Skin of body (tissue), 2 donors: ENCODE results near the gene FAM149A. TPM values are rescaled to one million over a fixed set of nuclear protein-coding genes. Genes with fewer than 3 reads are reported as not detected.

Experiments used
- DNase-seq: peaks from one replicate; lab custom pipeline; 2025; lab: John Stamatoyannopoulos, UW
- total RNA-seq: library from RNA; depleted of rRNA; stranded (reverse); fragments of >200 nt; gene quantifications from one replicate; pipeline ENCODE4 v1.2.3, GENCODE V29; 2014

FAM149A gene
- total RNA-seq, 1 donor from 2014 or later = 5.3 TPM

GRCh38 chr4:186158021-186158813 is 53.7 kb downstream of the FAM149A start:
- no peak for DNase-seq

DNA sequence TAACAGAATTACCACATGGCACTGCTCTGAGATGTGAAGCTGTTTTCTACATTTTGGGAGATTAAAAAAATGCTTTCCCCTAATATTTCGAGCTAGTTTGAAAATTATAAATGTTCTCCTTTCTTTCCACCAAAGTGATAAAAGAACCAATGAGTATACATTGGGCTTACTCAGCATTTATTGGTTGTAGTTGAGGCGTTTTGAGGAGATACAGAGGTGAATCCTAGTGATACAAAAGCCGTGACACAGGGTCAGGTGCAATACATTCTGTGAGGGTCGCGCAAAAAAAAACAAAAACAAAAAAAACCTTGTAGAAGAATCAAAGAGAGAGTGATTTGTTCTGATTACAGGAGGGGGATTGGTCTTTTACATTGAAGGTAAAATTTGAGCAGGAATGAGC is 54.5 kb downstream of the FAM149A start:
- DNase-seq = no peak

- DNase-seq = no peak
Observed at GRCh38 chr4:186159613-186160012, 55.1 kb downstream of the FAM149A start.

- DNase-seq = no peak
Observed at GRCh38 chr4:186161138-186161537, 56.6 kb downstream of the FAM149A start.

- DNase-seq = no peak
Observed at GRCh38 chr4:186166852-186167512, 62.5 kb downstream of the FAM149A start.

- no peak for DNase-seq
Observed at GRCh38 chr4:186167605-186168004, 63.1 kb downstream of the FAM149A start.

- no peak for DNase-seq
Observed at GRCh38 chr4:186168750-186169149, 64.2 kb downstream of the FAM149A start.

GRCh38 chr4:186169333-186169944 is 64.9 kb downstream of the FAM149A start:
- no peak for DNase-seq

DNA sequence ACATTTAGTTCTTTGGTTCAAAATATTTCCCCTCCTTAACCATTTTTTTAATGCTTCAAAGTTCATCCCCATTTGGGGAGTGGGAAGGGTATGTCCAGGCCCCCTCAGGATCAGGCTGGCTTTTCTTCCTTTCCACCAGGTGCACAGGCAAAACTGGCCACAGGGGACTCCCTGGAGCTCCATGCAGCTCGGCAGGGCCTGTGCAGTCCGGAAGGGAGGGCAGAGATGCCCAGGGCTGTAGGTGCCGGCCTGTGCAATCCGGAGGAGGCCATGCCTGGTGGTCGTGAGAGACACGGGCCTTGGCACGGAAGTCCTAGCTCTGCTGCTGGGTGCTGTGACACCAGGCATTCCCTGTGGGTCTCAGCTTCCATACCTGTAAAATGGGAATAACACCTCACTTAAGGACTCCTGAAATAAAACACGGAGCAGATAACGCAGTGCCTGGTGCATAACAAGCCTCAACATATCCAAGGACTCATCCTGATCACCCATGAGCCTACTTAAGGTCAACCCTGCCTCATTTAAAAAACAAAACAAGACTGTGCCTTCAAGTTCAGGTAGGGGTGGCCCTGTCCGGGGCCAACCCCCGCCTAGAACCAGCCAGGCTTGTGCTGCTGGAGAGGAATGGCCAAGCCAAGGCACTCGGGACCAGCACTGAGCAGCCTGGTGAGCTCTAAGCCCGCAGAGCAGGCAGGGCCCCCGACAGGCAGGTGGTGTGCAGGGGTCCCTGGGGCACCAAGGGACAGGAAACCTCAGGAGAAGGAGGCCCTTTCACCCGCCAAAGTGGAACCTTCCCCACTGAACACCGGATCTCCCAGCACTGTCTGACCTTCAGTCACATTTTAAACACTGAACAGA is 65.7 kb downstream of the FAM149A start:
- DNase-seq = no peak

- no peak for DNase-seq
Observed at GRCh38 chr4:186170966-186171365, 66.5 kb downstream of the FAM149A start.

- no peak for DNase-seq
Observed at GRCh38 chr4:186172546-186172945, 68.0 kb downstream of the FAM149A start.

GRCh38 chr4:186188107-186188506 is 83.6 kb downstream of the FAM149A start:
- no peak for DNase-seq

GRCh38 chr4:186189656-186190055 is 85.2 kb downstream of the FAM149A start:
- DNase-seq = no peak

- no peak for DNase-seq
Observed at GRCh38 chr4:186190581-186191199, 86.2 kb downstream of the FAM149A start.

DNA sequence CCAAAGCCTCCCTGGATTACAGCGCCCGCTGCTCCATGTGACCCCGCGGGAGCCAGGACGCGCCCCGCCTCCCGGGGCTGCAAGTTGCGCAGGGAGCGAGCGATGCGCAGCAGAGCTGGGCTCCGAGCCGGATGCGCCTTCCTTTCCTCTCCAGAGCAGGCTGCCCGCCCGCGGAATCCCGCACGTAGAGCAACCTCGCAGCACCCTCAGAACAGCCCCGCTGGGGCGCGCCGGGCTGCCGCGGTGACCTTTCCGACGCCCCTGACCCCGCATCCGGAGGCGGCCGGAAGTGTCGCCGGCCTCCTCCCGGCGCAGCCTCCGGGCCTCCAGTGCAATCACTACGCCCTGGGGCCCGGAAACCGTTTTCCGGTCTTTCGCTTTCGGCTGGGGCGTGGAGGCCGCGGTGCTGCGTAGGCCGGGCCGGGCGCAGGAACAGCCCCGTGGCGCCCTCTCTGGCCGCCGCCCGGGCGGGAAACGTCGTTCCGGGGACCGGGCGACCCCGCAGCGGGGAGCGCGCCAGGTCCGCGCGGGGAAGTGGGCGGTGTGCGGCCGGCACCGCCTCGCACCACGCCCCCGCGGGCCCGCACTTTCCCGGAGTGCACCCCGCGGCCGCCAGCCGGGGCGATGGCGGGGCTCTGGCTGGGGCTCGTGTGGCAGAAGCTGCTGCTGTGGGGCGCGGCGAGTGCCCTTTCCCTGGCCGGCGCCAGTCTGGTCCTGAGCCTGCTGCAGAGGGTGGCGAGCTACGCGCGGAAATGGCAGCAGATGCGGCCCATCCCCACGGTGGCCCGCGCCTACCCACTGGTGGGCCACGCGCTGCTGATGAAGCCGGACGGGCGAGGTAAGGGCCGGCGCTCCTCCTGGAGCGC is 86.9 kb downstream of the FAM149A start, which contains the start of gene CYP4V2:
CYP4V2 (plus strand) TSS at position 368 of the 866 bp plus-strand sequence; CDS start at position 625, 257 bp downstream.
- DNase-seq = peak; percentile 50

DNA sequence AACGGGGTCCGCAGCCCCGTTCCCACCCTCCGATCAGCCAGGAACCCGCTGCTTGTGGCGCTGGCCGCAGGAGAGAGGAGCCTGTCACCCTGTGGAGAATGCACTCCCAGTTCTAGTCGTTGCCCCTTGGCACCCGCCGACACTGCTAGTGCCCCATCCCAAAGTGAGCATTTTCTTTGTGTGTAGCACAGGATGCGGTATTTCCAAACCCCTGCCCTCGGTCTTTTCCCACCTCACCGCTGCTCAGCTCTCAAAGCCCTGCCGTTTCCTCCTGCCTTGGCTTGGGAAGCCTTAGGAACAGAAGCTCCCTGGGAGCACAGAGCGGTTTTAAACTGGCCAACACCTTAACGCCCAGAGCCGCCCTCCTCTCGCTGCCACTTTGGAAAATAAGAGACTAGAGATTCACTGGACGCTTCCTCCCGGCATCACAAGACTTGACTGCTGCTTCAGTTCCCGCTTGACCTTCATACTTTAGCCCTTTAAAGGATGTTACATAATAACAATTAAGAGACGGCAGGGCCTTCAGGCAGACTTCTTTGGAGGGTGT is 87.6 kb downstream of the FAM149A start:
- DNase-seq = no peak

DNA sequence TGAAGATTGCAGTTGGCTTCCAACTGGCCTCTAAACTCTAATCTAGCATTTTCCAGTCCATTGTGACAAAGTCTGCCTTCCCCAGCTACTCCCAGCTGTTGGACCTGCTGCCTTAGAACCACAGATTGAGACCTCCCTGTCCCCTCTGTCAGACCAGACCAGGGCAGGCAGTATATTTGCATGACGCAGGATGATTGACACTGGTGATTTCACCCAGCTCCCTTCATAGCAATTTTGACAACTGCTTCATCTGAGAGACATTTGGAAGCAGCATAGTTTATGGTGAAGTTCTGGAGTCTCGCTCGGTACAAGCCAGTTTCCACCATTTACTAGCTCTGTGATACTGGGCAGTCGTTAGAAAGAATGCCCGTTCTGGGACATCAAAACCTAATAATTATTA is 89.3 kb downstream of the FAM149A start:
- DNase-seq = no peak

DNA sequence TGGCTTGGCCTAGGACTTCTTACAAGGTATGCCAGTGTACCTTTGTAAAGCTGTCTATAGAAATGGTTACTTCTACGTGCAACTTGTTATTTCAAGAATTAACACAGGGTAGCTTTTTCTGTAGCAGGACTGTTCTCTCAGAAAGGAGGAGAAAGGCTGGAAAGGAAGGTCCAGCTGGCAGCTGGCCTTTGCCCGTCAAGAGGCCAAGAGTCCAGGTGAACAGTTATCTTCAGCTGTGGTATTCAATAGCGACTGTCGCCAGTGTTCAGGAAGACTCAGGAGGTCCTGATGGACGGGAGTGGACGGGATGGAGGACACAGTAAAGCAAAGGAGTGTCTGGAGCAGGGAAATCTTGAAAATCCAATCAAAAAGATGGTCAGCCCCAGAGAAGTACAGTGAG is 91.6 kb downstream of the FAM149A start:
- DNase-seq = no peak

DNA sequence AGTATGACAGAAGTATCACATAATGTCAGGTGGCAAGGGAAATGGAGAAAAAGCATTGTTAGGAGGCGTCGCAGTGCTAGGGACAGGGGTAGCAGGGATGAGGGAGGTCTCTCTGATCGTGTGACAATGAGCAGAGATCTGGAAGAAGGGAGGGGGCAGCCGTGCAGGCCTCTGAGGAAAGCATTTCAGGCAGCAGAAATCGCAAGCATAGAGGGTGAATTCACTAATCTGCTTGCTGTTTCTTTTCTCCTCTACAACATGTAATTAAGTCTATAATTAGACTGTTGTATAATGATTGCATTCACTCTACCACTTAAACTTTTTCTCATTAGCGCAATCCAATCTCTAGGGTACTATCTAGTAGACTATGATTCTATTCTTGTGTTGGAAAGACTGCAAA is 96.0 kb downstream of the FAM149A start:
- no peak for DNase-seq

- DNase-seq = no peak
Observed at GRCh38 chr4:186201010-186201409, 96.5 kb downstream of the FAM149A start.
